GOT3 (cell line): ENCODE measurements around the gene ACER3.
"Not testable (repeated sequence)": the region's sequence is repeated elsewhere in the genome, so short reads cannot be mapped to it uniquely, and the experiment has no call there.

Source experiments
- DNase-seq: peaks from one replicate; lab custom pipeline; 2025; ENCODE audit warnings: mixed read lengths; lab: John Stamatoyannopoulos, UW

Gene ACER3

DNA sequence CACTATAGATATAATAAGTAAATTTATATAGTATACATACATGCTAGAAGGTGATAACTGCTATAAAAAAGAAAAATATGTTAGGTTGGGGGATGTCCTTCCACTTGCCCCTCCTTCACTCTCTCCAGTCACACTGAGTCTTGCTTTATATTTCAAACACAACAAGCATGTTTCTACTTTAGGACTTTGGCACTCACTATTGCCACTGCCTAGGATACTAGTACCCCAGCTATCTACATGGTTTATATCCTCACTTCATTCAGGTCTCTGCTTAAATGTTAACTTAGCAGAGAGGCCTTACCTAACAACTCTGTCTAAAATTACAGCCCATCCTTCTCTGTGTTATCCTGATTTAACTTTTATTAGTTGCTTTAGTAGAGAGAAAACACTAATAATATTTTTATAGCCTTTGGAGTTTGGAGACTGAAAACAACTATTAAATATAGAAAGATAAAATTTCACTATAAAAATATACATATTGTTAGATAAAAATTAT, 134.4 kb downstream of the ACER3 start:
- DNase-seq, result no peak

DNA sequence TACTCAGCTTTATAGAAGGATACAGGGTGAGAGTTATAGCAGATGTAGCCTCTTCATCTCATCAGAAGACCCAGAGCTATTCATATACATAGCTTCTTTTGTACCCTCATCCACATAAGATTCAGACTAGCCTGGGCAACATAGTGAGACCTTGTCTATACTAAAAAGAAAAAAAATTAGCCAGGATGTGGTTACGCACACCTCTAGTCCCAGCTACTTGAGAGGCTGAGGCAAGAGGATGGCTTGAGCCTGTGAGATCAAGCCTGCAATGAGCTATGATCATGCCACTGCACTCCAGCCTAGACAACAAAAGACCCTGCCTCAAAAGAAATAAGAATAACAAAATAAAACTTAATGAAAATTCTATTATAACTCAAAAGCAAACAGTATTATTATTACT, 136.8 kb downstream of the ACER3 start:
- no peak for DNase-seq

- DNase-seq, result no peak
Measured at GRCh38 chr11:76999597-76999996, 138.9 kb downstream of the ACER3 start.

- no peak for DNase-seq
Measured at GRCh38 chr11:77001613-77002012, 140.9 kb downstream of the ACER3 start.

- DNase-seq, result no peak
Measured at GRCh38 chr11:77002776-77003175, 142.1 kb downstream of the ACER3 start.

DNA sequence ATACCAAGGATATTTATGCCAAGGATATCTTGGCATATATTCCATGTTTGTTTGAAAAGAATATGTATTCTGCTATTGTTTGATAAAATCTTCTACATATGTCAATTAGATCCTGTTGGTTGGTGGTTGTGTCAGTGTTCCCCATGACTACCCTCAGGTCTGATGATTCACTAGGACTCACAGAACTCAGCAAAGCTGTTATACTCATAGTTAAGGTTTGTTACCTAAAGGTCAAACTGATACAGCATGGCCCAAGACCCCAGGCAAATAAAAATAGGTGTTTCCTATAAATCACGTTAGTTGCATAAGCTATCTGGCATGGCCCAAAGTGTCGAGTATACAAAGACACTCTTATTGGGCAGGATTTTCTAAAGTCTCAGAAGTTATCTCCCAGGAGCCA, 143.2 kb downstream of the ACER3 start:
- no peak for DNase-seq

- no peak for DNase-seq
Measured at GRCh38 chr11:77009533-77010160, 148.9 kb downstream of the ACER3 start.

DNA sequence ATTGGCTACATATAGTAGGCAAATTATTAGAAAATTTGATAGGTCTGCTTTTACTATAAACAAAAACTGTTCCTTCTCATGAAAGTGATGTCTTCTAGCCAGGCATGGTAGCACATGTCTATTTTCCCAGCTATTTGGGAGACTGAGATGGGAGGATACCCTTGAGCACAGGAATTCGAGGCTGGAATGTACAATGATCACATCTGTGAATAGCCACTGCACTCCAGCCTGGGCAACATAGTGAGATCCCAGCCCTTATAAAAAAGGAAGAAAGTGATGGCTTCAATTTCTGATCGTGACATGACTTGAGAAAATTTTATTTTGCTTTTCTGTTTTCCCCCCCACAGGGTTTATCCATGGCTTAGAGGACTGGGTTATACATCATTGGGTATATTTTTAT, 154.0 kb downstream of the ACER3 start:
- DNase-seq, result no peak

GRCh38 chr11:77018396-77018924, 157.7 kb downstream of the ACER3 start:
- not testable (repeated sequence) for DNase-seq

GRCh38 chr11:77019976-77020595, 159.4 kb downstream of the ACER3 start:
- DNase-seq, result no peak

GRCh38 chr11:77020734-77021133, 160.0 kb downstream of the ACER3 start:
- no peak for DNase-seq

GRCh38 chr11:77024745-77025144, 164.0 kb downstream of the ACER3 start:
- DNase-seq, result no peak

DNA sequence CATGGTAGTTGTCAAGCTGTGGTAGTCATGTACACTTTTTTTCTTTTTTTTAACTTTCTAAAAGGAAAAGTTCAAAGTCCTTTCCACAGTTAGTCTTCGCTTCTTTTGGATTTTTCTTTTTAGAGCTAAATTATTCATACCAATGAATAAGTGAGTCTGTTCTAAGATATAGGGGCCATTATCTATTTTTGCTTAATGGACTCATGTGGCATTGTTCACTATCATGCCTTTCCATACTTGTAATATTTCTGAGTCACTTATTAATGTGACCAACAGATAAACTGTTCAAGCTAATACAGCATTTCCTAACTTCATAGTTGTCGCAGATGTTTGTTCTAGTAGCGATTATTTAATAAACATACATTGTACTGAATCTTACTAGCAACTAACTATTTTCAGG, 165.5 kb downstream of the ACER3 start:
- DNase-seq, result no peak

GRCh38 chr11:77026743-77027142, 166.0 kb downstream of the ACER3 start:
- no peak for DNase-seq

DNA sequence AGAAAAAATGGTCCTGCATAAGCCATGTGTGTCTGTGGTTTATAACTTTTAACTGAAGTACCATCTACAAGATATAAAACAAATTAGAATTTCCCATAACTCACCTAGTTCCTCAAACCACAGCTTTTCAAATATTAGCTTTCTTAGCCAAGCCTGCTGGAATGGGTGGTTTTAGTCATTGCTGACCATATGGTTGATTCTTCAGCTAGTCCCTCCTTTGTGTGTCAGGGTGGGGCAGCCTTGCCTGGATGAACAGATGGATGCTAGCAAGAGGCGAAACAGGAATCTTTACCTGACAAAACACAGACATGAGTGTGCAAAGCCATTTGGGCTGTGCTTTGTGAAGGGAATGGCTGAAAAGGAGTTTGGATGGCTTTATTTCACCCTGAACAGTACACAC, 166.6 kb downstream of the ACER3 start:
- no peak for DNase-seq

GRCh38 chr11:77029829-77030228, 169.1 kb downstream of the ACER3 start:
- DNase-seq, result no peak

DNA sequence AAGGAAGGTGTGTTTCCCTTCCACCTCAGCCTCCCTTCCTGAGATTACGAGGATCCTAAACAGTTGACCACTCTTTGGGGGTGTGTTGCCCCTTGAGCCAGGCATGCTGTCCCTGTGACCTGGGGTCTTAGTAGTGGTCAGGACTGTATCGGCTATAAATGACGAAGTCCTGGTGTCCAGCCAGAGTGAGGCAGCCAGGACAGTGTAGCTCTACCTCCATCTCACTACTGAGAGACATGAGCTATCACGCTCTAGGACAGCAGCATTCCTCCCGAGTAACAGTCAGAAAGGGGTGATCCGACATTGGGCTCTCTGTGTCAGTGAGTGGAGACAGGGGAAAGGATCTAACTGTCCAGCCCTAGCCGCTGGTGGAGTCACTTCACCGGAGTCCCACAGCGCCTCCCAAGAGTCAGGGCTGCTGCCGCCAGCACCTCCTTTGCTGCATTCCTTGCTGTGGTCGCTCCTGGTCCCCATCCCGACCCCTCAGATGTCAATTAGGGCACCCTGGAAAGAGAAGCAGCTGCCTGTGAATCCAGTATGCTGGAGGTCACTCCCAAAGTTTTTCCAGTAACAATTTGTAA, 170.2 kb downstream of the ACER3 start:
- DNase-seq, result no peak

- DNase-seq, result no peak
Measured at GRCh38 chr11:77031599-77031998, 170.9 kb downstream of the ACER3 start.

GRCh38 chr11:77035039-77035438, 174.3 kb downstream of the ACER3 start:
- no peak for DNase-seq

- DNase-seq, result no peak
Measured at GRCh38 chr11:77035580-77035979, 174.9 kb downstream of the ACER3 start.

- no peak for DNase-seq
Measured at GRCh38 chr11:77036398-77036797, 175.7 kb downstream of the ACER3 start.

DNA sequence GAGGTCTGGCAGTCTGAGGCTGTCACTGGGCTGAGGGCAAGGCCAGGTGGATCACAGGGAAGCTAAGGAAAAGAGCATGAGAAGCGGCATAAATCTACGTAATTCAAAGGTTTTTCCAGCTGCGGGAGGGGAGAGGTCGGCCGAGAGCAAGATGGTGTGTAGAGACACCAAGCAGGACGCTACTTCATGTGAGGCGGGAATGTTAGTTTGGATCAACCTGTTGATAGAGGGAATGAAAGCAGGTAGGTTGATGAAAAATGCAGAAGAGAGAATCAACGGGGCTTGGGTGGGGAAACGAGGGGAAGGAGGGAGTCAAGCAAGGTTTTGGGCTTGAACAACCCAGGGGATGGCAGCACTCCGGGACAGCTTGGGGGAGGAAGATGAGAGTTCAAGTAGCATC, 176.3 kb downstream of the ACER3 start:
- DNase-seq, result no peak
